Vagina (tissue), 2 donors: ENCODE measurements around the gene MTERF2. TPM values are rescaled to one million over a fixed set of nuclear protein-coding genes. Genes with fewer than 3 reads are reported as not detected.

Experiments
- DNase-seq, 2 donors: peaks; one replicate each; pipeline ENCODE4 v3.0.0-alpha.2; 2017; ENCODE audit errors: extremely low spot score in 2 of 2
- H3K27ac ChIP-seq: fragments of 200-600 bp; sonication (generic); one replicate; pipeline ENCODE4 v1.5.1; 2019
- H3K27me3 ChIP-seq: fragments of 200-600 bp; sonication (generic); one replicate; pipeline ENCODE4 v1.5.1; 2019
- H3K36me3 ChIP-seq, 2 donors: fragments of 200-600 bp; sonication (generic); one replicate each; pipeline ENCODE4 v1.5.1; 2017 to 2019
- H3K4me1 ChIP-seq: fragments of 200-600 bp; sonication (generic); one replicate; pipeline ENCODE4 v1.5.1; 2019
- H3K4me3 ChIP-seq, 2 donors: fragments of 200-600 bp; sonication (generic); 1 replicate in 1 of 2; 2 replicates in 1 of 2; pipeline ENCODE4 v1.5.1; 2016 to 2019
- H3K9me3 ChIP-seq: fragments of 200-600 bp; sonication (generic); one replicate; pipeline ENCODE4 v1.5.1; 2019
- CTCF ChIP-seq, 3 experiments: fragments of 450-650 bp in 2 of 3; fragments of 200-600 bp in 1 of 3; sonication (generic) in 1 of 3; IDR thresholded peaks; one replicate each; pipeline ENCODE4 v1.5.1; 2017 to 2019; ENCODE audit warnings: antibody characterized with exemption in 3 of 3, mild to moderate bottlenecking in 2 of 3, moderate library complexity in 2 of 3
- POLR2A ChIP-seq, 2 donors: fragments of 450-650 bp; IDR thresholded peaks; one replicate each; pipeline ENCODE4 v1.6.1; 2017; ENCODE audit warnings: antibody characterized with exemption in 2 of 2, mild to moderate bottlenecking in 2 of 2, moderate library complexity in 2 of 2
- POLR2AphosphoS5 ChIP-seq, 2 donors: sonication (generic); formaldehyde crosslinking; IDR thresholded peaks; one replicate each; pipeline ENCODE4 v1.9.0; 2017; ENCODE audit warnings: antibody characterized with exemption in 2 of 2, mild to moderate bottlenecking in 2 of 2, low read depth in 1 of 2; ENCODE audit not compliant: insufficient read depth in 1 of 2
- intact Hi-C: fragments of 100-400 bp; cut with DNase I; formaldehyde crosslinking; loops from one replicate; pipeline ENCODE4 v1.15.1; 2023
- total RNA-seq: library from RNA; depleted of rRNA; stranded (reverse); fragments of >200 nt; gene quantifications from one replicate; pipeline ENCODE4 v1.2.3, GENCODE V29; 2016

MTERF2 gene
- total RNA-seq, 1 donor from 2014 or later: 14.5 TPM

- TF ChIP-seq POLR2A (IDR thresholded peaks at IDR 0.05) (no peak), CTCF (IDR thresholded peaks at IDR 0.05) (no peak), POLR2AphosphoS5 (IDR thresholded peaks at IDR 0.05; ENCODE audit: insufficient read depth in 1 of 2, low read depth in 1 of 2) (no peak)
- intact Hi-C loops: no loop called here
- H3K36me3 ChIP-seq: no peaks in the 10 kb centered on the region
- H3K9me3 ChIP-seq: no peaks in the 10 kb centered on the region
- H3K4me1 ChIP-seq: no peaks in the 10 kb centered on the region
- H3K27ac ChIP-seq: no peak overlapping the region
- no peak overlapping the region for H3K4me3 ChIP-seq
- DNase-seq: no peak
- H3K27me3 ChIP-seq: no peaks in the 10 kb centered on the region
These were observed 41.6 kb downstream of the MTERF2 start for GRCh38 chr12:106945261-106945851.

- H3K4me1 ChIP-seq: no peaks in the 10 kb centered on the region
- H3K27me3 ChIP-seq: no peaks in the 10 kb centered on the region
- DNase-seq: no peak
- H3K9me3 ChIP-seq: no peaks in the 10 kb centered on the region
- H3K36me3 ChIP-seq: no peaks in the 10 kb centered on the region
- no peak overlapping the region for H3K27ac ChIP-seq
- intact Hi-C loops: no loop called here
- no peak for TF ChIP-seq POLR2AphosphoS5 (IDR thresholded peaks at IDR 0.05; ENCODE audit: insufficient read depth in 1 of 2, low read depth in 1 of 2)
- no peak for TF ChIP-seq POLR2A (IDR thresholded peaks at IDR 0.05)
- no peak for TF ChIP-seq CTCF (IDR thresholded peaks at IDR 0.05)
- no peak overlapping the region for H3K4me3 ChIP-seq
These were observed 44.2 kb downstream of the MTERF2 start for GRCh38 chr12:106942775-106943174.

GRCh38 chr12:106941481-106942156 lies 45.3 kb downstream of the MTERF2 start:
- TF ChIP-seq POLR2A (IDR thresholded peaks at IDR 0.05): no peak
- Histone ChIP-seq H3K4me1 (no peaks in the 10 kb centered on the region), H3K27me3 (no peaks in the 10 kb centered on the region), H3K36me3 (no peaks in the 10 kb centered on the region), H3K4me3 (no peak overlapping the region), H3K9me3 (no peaks in the 10 kb centered on the region), H3K27ac (no peak overlapping the region)
- intact Hi-C loops: no loop called here
- no peak for DNase-seq

GRCh38 chr12:106934277-106934676 lies 52.7 kb downstream of the MTERF2 start:
- H3K4me1 ChIP-seq: no peaks in the 10 kb centered on the region
- TF ChIP-seq POLR2AphosphoS5 (IDR thresholded peaks at IDR 0.05; ENCODE audit: insufficient read depth in 1 of 2, low read depth in 1 of 2): no peak
- TF ChIP-seq POLR2A (IDR thresholded peaks at IDR 0.05): no peak
- no peak for TF ChIP-seq CTCF (IDR thresholded peaks at IDR 0.05)

More at GRCh38 chr12:106934277-106934676, 52.7 kb downstream of the MTERF2 start:
- Histone ChIP-seq H3K27ac (no peak overlapping the region), H3K36me3 (no peaks in the 10 kb centered on the region), H3K27me3 (no peaks in the 10 kb centered on the region), H3K9me3 (no peaks in the 10 kb centered on the region), H3K4me3 (no peak overlapping the region)
- intact Hi-C loops: no loop called here
- no peak for DNase-seq

Other genes starting within 250 kb of the MTERF2 start
- 11.8 TPM for gene RIC8B, start 212.5 kb downstream of the MTERF2 start, total RNA-seq
- gene TMEM263, start 31.2 kb downstream of the MTERF2 start, total RNA-seq: 19.6 TPM
- 18.7 TPM for gene CRY1, start 106.4 kb upstream of the MTERF2 start, total RNA-seq